Measurements from ENCODE around the gene ALDH18A1.
"Not testable (repeated sequence)": the region's sequence is repeated elsewhere in the genome, so short reads cannot be mapped to it uniquely, and the experiment has no call there.

The ALDH18A1 gene

GRCh38 chr10:95648138-95648537 is 8.4 kb downstream of the ALDH18A1 start:
- DNase-seq, result no peak

DNA sequence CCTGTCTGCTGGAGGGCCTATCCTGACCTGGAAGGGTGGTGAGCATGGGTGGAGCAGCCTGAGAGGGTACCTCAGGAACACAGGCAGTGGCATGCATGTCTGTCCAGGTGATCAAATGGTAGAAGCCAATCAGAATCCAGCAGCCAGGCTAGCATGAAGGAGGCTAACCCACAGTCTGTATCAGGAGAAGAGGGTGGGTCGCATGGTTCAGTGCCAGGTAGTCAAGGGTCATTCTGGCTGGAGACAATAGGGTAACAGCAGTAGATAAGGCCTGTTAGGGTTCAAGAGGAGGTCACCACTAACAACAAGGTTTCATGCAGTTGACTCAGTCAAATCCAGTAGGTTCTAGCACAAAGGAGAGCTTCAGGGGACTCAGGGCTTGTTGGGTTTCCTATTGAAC is 10.4 kb downstream of the ALDH18A1 start:
- DNase-seq, result no peak

DNA sequence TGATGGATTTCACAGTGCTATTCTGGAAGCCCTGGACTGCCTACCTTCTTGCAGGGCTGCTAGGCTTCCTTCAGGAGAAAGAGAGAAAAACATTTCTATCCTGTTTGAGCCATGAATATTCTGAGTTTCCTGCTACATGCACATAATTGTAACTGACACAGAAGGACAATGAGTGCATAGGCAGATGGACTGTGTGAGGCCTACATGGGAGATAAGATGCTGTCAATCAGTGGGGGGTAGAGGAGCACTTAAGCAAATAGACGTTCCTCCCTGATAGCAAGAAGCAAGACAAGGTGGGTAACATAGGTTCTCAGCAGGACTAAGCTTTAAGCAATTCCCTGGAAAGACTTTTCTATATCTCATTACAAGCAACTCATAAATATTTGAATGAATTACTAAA is 11.6 kb downstream of the ALDH18A1 start:
- DNase-seq, result no peak

DNA sequence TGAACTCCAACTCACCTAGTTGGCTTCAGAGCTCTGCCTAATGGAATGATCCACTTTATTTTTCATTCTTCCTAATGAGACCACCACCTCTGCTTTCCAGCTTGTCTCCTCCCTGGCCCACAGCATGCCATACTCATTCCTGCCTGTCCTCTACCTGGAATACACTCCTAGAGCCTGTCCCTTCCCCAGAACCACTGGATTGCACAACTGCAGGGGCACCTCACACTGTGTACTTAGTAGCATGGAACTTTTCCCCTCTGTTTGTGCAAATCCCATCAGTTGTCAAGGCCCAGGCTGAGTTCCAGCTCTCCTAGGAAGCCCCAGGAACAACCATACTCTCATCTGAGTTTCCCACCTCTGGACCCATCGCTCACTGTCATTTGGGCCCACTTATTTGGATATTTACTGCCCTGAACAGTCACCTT is 15.6 kb downstream of the ALDH18A1 start:
- DNase-seq, result no peak

DNA sequence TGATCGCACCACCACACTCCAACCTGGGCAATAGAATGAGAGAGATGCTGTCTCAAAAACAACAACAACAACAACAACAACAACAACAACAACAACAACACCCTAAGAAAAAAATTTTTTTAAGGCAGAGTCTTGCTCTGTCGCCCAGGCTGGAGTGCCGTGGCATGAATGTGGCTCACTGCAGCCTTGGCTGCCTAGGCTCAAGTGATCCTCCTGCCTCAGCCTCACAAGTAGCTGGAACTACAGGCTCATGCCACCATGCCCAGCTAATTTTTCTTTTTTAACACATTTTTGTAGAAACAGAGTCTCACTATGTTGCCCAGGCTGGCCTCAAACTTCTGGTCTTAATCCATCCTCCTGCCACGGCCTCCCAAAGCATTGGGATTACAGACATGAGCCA is 18.6 kb downstream of the ALDH18A1 start:
- no peak for DNase-seq

DNA sequence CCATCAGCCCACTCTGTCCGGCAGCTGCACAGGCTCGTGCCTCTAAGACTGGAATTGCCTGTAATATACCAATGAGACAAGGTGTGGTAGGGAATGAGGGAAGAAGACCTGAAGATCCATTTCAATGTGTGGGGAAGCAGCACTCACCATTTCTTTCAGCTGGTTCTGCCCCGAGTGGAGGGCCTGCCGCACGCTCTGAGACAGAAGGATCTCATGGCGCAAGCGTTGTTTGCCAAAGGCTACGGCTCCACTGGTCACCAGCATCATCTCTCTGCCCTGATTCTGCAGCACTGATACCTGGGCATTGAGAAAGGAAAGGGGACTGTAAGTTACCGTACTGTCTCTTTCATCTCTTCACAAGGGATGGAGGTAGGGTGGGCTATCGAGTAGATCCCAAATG is 19.4 kb downstream of the ALDH18A1 start:
- no peak for DNase-seq

DNA sequence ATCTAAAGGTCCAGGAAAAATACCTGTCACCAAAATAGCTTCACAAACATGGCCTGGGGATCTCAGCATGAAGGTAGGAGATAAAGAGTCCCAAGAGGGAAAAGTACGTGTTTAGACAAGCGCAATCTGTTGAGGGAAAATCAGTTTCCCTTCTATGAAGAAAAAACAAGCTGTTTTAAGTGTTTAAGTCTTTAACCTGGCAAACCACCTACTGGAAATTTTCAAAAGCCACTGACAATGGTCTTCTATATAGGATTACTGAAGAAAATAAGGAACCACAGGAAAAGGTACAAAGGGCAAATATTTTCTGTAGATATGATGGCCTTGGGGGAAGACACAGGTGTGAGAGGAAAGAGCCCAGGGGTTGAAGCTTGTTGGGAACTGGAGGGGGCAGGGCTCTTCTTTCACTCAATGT is 21.2 kb downstream of the ALDH18A1 start:
- DNase-seq, result no peak

DNA sequence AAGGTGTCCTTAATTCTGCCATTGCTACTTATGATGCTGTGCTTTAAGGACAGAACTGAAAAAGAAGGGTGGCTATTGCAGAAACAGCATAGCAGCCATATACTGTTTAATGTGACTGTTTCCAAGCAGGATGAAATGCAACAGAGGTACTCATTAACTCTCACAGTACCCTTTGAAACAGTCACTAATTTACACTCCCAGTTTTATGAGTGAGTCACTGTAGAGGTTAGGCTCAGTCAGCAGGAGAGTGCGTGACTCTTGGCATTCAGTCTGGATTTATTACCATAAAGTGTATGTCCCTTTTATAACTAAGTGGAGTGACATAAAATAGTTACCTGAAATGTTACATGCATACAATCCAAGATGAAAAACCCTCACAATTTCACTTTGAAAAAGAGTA is 27.7 kb downstream of the ALDH18A1 start:
- no peak for DNase-seq

DNA sequence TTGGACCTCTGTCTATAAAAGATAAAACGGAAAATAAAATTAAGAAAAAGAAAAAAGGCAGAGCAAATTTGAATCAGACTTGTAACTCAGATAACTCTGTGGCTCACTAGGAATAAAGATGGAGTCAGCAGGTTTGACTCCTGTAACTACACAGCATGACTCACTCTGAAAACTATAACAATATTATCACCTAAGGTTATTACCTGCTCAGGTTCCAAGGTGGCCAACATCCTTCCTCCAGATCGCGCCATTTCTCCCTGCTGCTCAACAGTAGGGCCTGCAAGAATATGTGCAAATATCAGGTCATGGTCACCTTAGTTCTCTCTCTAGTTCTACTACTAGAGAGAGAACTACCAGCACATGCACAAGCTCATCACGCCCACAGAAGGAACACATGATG is 30.0 kb downstream of the ALDH18A1 start:
- no peak for DNase-seq

- DNase-seq, result not testable (repeated sequence)
These were observed 36.1 kb downstream of the ALDH18A1 start for GRCh38 chr10:95620415-95620814.

- no peak for DNase-seq
These were observed 38.4 kb downstream of the ALDH18A1 start for GRCh38 chr10:95618101-95618500.

DNA sequence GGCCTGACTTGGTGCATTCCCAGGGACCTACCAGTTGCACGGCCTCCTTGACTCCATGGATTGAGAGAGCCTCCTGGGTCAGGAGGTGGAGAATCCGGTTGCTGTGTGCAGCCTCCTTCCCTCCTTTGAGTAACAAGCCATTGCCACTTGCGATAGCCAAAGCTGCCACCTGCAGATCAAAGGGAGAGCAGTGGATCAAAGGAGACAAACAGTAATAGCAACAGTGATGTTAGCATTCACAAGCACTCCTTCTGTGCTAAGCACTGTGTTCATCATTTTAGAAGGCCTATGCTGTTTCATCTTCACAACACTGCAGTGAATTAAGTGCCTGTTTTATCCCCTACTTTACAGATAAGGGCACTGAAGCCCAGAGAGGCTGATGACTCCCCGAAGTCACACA is 40.1 kb downstream of the ALDH18A1 start:
- no peak for DNase-seq

- no peak for DNase-seq
These were observed 43.2 kb downstream of the ALDH18A1 start for GRCh38 chr10:95613330-95613729.

GRCh38 chr10:95610727-95611126 is 45.8 kb downstream of the ALDH18A1 start:
- DNase-seq, result no peak

GRCh38 chr10:95606922-95607321 is 49.6 kb downstream of the ALDH18A1 start:
- DNase-seq, result no peak

DNA sequence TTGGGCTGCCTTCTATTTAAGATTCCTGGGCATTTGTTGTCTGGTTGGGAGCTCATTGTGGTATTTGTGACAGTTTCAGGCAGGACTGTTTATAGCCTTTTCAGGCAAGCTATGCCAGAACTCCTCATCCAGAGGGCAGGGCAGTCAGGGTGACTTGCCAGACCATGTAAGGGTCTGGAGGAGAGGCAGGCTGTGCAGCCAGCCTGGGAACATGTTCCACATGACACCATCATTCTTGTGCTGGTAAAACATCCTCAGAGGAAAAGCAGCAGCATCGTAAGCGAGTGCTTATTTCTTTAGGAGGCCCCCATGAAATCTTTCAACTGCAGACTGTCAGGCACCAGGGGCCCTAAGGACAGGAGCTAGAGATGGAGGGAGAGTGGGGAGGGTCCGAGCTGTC is 51.3 kb downstream of the ALDH18A1 start:
- no peak for DNase-seq

- DNase-seq, result no peak
These were observed 51.9 kb downstream of the ALDH18A1 start for GRCh38 chr10:95604630-95605029.

GRCh38 chr10:95602382-95602781 is 54.1 kb downstream of the ALDH18A1 start:
- no peak for DNase-seq

DNA sequence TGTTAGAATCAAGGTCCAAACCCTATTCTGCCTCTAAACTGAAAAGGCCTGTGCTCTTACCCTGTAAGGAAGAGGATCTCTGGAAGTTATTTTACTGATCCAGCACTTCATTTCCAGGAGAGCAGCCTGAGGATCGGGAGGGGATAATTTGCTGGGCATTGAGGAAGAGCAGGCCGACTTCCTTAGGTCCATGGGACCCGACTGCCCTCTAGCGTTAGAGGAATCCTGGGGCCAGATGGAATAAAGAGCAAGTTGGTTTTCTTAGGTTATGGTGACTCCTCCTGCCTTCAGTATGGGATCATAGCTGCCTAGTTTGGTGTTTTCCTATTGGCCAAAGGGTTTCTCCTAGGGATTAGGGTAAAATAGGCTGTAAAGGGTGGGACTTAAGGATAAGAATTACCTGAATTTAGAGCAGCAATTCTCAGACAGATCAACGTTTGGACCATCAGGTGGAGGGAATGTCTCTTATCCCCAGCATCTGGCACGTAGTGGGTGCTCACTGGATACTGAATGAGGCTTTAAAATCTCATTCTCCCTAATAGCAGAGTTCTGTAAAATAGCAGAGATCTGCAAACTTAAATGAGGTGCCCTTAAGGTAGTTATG is 55.3 kb downstream of the ALDH18A1 start:
- peak; percentile 70 for DNase-seq

DNA sequence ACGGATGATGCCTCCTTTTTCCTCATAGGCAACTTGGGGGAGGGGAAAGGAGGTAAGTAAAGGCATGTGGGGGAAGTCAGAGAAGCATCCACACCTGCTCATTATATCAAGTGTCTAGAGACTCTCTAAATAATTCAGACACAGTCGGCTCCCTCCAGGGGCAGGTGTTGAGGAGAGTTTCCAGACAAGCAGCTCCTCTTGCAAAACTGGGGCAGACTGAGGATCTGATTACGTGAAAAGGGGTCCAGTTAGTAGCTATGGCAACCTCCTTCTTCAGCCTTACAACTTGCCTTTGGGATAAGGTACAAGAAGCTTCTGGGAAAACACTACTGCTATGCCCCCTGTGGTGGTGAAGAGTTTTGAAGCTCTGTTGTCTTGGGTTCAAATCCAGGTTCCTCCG is 56.4 kb downstream of the ALDH18A1 start:
- DNase-seq, result no peak

GRCh38 chr10:95597788-95598187 is 58.7 kb downstream of the ALDH18A1 start:
- no peak for DNase-seq

- DNase-seq, result no peak
These were observed 68.5 kb downstream of the ALDH18A1 start for GRCh38 chr10:95588025-95588424.

DNA sequence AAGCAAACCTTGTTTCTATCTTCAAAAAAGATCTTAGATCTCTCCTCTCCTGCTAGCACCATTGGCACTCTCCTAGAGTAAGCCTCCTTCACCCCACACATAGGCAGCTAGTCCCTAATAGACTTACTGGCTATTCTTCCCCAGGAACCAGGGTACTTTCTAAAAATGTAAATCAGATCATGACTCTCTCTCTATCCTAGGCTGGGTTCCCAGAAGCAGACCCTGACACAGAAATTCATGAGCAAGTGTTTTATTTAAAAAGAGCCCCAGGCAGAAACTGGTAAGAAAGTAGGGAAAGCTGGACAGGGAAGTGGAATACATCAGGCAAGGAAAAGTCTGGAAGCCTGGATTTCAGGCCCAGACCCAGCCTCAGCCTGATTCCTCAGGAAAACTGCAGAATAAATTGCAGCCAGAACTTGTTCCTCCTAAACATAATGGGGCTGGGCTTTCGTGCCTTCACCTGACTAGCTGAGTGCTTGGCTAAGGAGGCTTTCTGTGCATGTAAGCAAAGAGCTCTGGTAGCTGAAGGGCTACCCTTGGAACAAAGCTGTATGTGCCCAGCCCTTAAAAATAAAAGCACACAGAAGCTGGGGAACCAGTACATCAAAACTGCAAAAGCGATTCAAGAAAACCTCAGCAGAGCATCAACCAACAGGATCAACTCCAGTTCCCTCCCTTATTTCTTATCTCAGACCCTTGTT is 76.5 kb downstream of the ALDH18A1 start:
- no peak for DNase-seq

DNA sequence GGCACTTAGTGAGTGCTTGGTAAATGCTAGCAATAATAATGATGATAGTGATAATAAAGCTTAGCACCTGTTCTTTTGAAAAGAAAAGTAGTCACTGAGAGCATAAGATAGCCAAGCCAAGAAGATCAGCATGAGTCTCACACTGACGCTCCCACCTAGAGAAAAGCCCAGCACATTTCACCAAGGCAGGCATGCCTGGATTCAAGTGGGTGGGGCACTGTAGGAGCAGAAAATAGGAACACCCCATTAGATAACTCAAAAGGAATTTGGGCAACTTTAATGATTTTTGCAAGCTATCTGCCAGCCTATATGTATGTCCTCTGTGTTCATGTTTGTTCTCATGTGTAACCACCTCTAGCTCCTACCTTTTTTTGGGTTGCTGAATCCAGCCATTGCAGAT is 77.2 kb downstream of the ALDH18A1 start:
- no peak for DNase-seq

DNA sequence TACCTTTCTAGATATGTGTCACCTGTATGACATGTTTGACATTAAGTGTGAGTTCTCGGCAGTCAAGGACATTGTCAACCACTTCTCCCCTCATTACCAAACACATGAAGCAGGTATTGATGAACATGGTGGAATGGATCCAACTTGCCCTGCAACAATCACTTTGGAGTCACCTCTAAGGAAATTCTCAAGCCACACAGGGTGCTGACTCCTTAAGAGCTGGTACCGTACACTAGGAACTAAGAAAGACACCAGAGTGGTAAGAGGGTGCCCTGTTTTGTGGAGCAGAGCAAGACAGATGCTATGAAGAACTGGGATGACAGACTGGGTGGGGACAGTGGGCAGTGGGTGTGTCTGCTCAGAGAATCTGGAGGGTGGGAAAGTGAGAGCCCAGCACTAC is 77.9 kb downstream of the ALDH18A1 start:
- no peak for DNase-seq

All from NCI-H345 (cell line).